ENCODE results near the gene CFAP77. TPM values are rescaled to one million over a fixed set of nuclear protein-coding genes. Genes with fewer than 3 reads are reported as not detected.

CFAP77 gene
- total RNA-seq, 6 donors from 2014 or later = 0.78 to 16.7 (median 2.7) TPM; not detected in 1

DNA sequence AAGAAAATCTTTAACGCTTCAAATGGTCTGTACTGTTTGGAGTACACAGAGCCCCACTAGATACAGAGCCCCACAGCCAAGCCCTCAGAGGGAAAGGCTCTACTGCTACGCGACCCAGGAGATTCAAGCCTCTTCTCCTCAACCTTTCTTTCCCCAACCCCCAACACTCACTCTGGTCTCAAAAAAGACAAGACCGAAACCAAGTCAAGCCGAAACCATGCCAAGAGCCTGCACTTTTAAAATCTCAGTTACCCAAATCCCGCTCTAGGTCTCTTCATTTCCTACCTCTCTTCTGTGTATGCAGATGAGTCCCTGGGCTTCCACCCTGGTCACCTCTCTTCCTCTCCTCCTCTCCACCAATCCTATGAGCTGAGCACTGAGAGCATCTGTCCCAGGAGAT lies 204.3 kb downstream of the CFAP77 start:
- peaks cover 17 to 100% (median 64%) of the 10 kb centered on the region in 4 donors for H3K36me3 ChIP-seq
- H3K4me1 ChIP-seq = no peaks in the 10 kb centered on the region
- H3K4me3 ChIP-seq = no peak overlapping the region
- no peaks in the 10 kb centered on the region for H3K27me3 ChIP-seq
- WGBS, 2 donors = 82 to 83% methylated on average over 6 of the region's 6 CpGs
- ATAC-seq (ENCODE audit: low FRiP score in 2 of 2) (no peak), DNase-seq (no peak)
- no peaks in the 10 kb centered on the region for H3K9me3 ChIP-seq
- H3K27ac ChIP-seq = no peak overlapping the region
- TF ChIP-seq POLR2AphosphoS5 (IDR thresholded peaks at IDR 0.05) = no peak

DNA sequence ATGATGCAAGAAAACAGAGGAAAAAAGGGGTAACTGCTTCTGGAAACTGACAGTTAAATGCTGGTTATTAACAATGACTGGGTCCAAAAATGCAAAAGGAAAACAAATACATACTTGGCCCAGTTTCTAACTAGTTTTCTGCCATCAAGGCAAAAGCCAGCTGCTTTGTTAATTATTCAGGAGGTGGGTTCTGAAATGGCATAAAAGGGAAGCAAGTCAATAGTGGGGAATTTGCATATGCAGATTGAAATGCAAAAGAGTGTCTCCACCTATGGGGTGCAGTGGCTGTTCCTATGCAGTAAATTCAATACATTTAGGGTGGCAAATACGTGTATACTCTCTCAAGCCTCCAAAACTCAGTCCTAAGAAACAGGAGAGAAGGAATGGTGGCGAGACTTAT lies 205.8 kb downstream of the CFAP77 start:
- WGBS, 2 donors = 88 to 90% methylated on average over 2 of the region's 2 CpGs
- Histone ChIP-seq H3K9me3 (no peaks in the 10 kb centered on the region), H3K4me1 (no peaks in the 10 kb centered on the region), H3K36me3 (peaks cover 17 to 89% (median 55%) of the 10 kb centered on the region in 4 donors), H3K27me3 (no peaks in the 10 kb centered on the region), H3K27ac (no peak overlapping the region), H3K4me3 (no peak overlapping the region)
- no peak for ATAC-seq (ENCODE audit: low FRiP score in 2 of 2)
- TF ChIP-seq POLR2AphosphoS5 (IDR thresholded peaks at IDR 0.05) (no peak), POLR2A (IDR thresholded peaks at IDR 0.05) (no peak), EP300 (IDR thresholded peaks at IDR 0.05) (no peak)
- TF ChIP-seq, protein P1, sequence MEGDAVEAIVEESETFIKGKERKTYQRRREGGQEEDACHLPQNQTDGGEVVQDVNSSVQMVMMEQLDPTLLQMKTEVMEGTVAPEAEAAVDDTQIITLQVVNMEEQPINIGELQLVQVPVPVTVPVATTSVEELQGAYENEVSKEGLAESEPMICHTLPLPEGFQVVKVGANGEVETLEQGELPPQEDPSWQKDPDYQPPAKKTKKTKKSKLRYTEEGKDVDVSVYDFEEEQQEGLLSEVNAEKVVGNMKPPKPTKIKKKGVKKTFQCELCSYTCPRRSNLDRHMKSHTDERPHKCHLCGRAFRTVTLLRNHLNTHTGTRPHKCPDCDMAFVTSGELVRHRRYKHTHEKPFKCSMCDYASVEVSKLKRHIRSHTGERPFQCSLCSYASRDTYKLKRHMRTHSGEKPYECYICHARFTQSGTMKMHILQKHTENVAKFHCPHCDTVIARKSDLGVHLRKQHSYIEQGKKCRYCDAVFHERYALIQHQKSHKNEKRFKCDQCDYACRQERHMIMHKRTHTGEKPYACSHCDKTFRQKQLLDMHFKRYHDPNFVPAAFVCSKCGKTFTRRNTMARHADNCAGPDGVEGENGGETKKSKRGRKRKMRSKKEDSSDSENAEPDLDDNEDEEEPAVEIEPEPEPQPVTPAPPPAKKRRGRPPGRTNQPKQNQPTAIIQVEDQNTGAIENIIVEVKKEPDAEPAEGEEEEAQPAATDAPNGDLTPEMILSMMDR (IDR thresholded peaks at IDR 0.05) = no peak
- DNase-seq = no peak

DNA sequence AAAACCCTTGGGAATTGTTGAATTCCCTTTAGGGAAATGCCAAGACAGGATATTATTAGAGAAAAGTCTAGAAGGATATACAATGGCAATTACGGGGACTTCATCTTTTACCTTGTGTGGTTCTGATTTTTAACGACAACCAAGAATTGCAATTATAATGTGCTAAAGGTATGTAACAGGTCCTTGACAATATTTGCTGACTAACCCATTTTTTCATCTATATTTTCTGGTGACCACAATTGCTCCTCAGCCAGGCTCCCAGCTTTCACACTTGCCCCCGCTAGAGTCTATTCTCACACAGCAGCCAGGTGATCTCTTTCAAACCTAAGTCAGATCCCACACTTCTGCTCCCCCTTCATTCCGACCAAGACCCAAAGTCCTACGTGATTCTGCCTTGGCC lies 206.7 kb downstream of the CFAP77 start:
- Histone ChIP-seq H3K36me3 (peaks cover 12 to 83% (median 45%) of the 10 kb centered on the region in 4 donors), H3K4me1 (no peaks in the 10 kb centered on the region), H3K9me3 (no peaks in the 10 kb centered on the region), H3K27ac (no peak overlapping the region), H3K27me3 (no peaks in the 10 kb centered on the region), H3K4me3 (no peak overlapping the region)
- ATAC-seq (ENCODE audit: low FRiP score in 2 of 2) (no peak), DNase-seq (no peak)
- WGBS, 2 donors = 92 to 94% methylated on average over 5 of the region's 5 CpGs
- TF ChIP-seq POLR2AphosphoS5 (IDR thresholded peaks at IDR 0.05) = no peak
- TF ChIP-seq EP300 (IDR thresholded peaks at IDR 0.05) = no peak
- TF ChIP-seq, protein P1 (IDR thresholded peaks at IDR 0.05) = no peak
- no peak for TF ChIP-seq POLR2A (IDR thresholded peaks at IDR 0.05)

DNA sequence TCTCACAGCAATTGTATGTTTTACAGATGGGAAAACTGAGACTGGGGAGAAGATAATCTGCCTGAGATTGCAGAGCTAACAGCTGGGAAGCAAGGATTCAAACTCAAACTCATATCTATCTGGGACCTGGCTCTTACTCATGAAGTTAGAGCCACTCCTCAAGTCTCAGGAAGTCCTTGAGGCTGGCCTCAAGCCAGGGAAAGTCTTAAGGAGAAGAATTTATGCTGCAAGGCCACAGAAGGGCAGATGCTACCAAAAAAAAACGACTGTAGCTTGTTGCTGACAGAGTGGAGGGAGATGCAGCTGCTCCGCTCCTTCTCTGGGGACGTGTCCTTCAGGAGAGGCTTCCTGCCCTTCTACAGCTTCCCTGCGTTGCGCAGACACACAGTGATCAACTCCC lies 212.1 kb downstream of the CFAP77 start:
- Histone ChIP-seq H3K4me3 (no peak overlapping the region), H3K4me1 (no peaks in the 10 kb centered on the region), H3K9me3 (no peaks in the 10 kb centered on the region), H3K27ac (no peak overlapping the region), H3K27me3 (no peaks in the 10 kb centered on the region), H3K36me3 (peaks cover 0 to 64% (median 31%) of the 10 kb centered on the region in 4 donors)
- TF ChIP-seq POLR2A (IDR thresholded peaks at IDR 0.05) = no peak
- TF ChIP-seq, protein P1 (IDR thresholded peaks at IDR 0.05) = no peak
- TF ChIP-seq POLR2AphosphoS5 (IDR thresholded peaks at IDR 0.05) = no peak
- no peak for TF ChIP-seq EP300 (IDR thresholded peaks at IDR 0.05)
- ATAC-seq (ENCODE audit: low FRiP score in 2 of 2) (no peak), DNase-seq (peak in 1 of 2 donors; percentile 72)
- 68 to 82% methylated on average over 5 of the region's 5 CpGs for WGBS, 2 donors

Small RNA genes within 50 kb of the gene (small RNA-seq; reads per million reads assigned to genes)
- 0 reads per million in 4 donors for gene RNU5D-2P

Other genes with a start within 250 kb of the CFAP77 start
- gene NTNG2, start 248.2 kb upstream of the CFAP77 start, total RNA-seq = 1 to 10 TPM; 2.1 to 8.2 (median 4.3) TPM
- 10 to 100 TPM; 44.3 to 91.4 (median 55.4) TPM for gene SETX, start 55.2 kb upstream of the CFAP77 start, total RNA-seq
- 10 to 100 TPM in 4 of 6 donors, 1 to 10 TPM in 2; 7.7 to 16.9 (median 12.3) TPM for gene TTF1, start 3.4 kb upstream of the CFAP77 start, total RNA-seq
- not detected for gene BARHL1, start 172.4 kb downstream of the CFAP77 start, total RNA-seq